ENCODE data around the gene LRRN4. TPM values are rescaled to one million over a fixed set of nuclear protein-coding genes. Genes with fewer than 3 reads are reported as not detected.

Gene LRRN4
- total RNA-seq, 1 experiment from 2014 or later: 0.57 TPM

GRCh38 chr20:5991623-5992441, 62.0 kb downstream of the LRRN4 start:
- ATAC-seq (no peak), DNase-seq (ENCODE audit: low read depth, low spot score) (no peak)
- in situ Hi-C loops (cut with HindIII; ENCODE audit: low pct_unique_long_range_greater_than_20kb, low sequenced_read_pairs) (no loop called here), intact Hi-C loops (cut with micrococcal nuclease; ENCODE audit: unreplicated experiment) (no loop called here)
- ChIA-PET POLR2A (no interaction called here), CTCF (no interaction called here)
- Histone ChIP-seq H3K27ac (ENCODE audit: low read length) (no peak overlapping the region), H3K9me3 (ENCODE audit: control insufficient read depth, insufficient read depth, low read depth, low read length) (no peaks in the 10 kb centered on the region), H3K4me3 (ENCODE audit: low read depth in 2 of 2, low read length in 2 of 2) (no peak overlapping the region), H3K4me1 (ENCODE audit: control insufficient read depth, insufficient read depth, low read length) (no peaks in the 10 kb centered on the region), H3K36me3 (ENCODE audit: control insufficient read depth, insufficient read depth, low read length) (peaks cover 43% of the 10 kb centered on the region), H3K27me3 (ENCODE audit: control insufficient read depth, insufficient read depth, low read length) (no peaks in the 10 kb centered on the region)
- TF ChIP-seq POLR2AphosphoS5 (IDR thresholded peaks at IDR 0.05; ENCODE audit: low read depth, low read length): no peak
- TF ChIP-seq SIN3A (IDR thresholded peaks at IDR 0.05; ENCODE audit: borderline replicate concordance, insufficient read depth, low read depth, low read length): no peak
- TF ChIP-seq TCF7L2 (IDR thresholded peaks at IDR 0.05; ENCODE audit: low read depth, low read length): no peak
- TF ChIP-seq, protein P1, sequence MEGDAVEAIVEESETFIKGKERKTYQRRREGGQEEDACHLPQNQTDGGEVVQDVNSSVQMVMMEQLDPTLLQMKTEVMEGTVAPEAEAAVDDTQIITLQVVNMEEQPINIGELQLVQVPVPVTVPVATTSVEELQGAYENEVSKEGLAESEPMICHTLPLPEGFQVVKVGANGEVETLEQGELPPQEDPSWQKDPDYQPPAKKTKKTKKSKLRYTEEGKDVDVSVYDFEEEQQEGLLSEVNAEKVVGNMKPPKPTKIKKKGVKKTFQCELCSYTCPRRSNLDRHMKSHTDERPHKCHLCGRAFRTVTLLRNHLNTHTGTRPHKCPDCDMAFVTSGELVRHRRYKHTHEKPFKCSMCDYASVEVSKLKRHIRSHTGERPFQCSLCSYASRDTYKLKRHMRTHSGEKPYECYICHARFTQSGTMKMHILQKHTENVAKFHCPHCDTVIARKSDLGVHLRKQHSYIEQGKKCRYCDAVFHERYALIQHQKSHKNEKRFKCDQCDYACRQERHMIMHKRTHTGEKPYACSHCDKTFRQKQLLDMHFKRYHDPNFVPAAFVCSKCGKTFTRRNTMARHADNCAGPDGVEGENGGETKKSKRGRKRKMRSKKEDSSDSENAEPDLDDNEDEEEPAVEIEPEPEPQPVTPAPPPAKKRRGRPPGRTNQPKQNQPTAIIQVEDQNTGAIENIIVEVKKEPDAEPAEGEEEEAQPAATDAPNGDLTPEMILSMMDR (IDR thresholded peaks at IDR 0.05): no peak
- no TSS peak for BruUV-seq (replicated peaks)

DNA sequence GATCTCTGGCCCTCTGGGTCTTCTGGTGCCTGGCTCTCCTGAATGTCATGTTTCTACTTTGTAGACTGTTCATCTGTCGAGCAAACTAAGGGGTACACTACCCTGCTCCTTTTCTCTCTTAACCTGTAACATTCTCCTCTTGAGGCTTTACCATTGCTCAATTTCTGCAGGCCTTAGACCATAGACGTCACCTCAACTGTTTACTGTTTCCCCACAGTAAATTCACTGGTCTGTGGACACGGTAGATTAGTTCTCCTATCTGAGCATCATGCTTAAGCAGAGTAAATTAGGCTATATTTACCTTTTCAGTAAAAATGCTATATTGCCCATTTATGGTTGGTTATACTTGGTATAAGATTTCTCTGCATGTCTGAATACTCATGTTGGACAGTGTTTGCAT, 62.9 kb downstream of the LRRN4 start:
- ChIA-PET POLR2A (no interaction called here), CTCF (no interaction called here)
- H3K4me3 ChIP-seq (ENCODE audit: low read depth in 2 of 2, low read length in 2 of 2): no peak overlapping the region
- no peaks in the 10 kb centered on the region for H3K9me3 ChIP-seq (ENCODE audit: control insufficient read depth, insufficient read depth, low read depth, low read length)
- peaks cover 40% of the 10 kb centered on the region for H3K36me3 ChIP-seq (ENCODE audit: control insufficient read depth, insufficient read depth, low read length)
- in situ Hi-C loops (cut with HindIII; ENCODE audit: low pct_unique_long_range_greater_than_20kb, low sequenced_read_pairs): no loop called here
- ATAC-seq (no peak), DNase-seq (ENCODE audit: low read depth, low spot score) (no peak)
- TF ChIP-seq, protein P1 (IDR thresholded peaks at IDR 0.05): no peak
- no peak for TF ChIP-seq TCF7L2 (IDR thresholded peaks at IDR 0.05; ENCODE audit: low read depth, low read length)
- TF ChIP-seq POLR2AphosphoS5 (IDR thresholded peaks at IDR 0.05; ENCODE audit: low read depth, low read length): no peak
- no peak for TF ChIP-seq SIN3A (IDR thresholded peaks at IDR 0.05; ENCODE audit: borderline replicate concordance, insufficient read depth, low read depth, low read length)
- TF ChIP-seq REST (IDR thresholded peaks at IDR 0.05; ENCODE audit: insufficient read depth in 1 of 2, low read depth in 2 of 2, low read length in 1 of 2): no peak
- BruUV-seq (replicated peaks): no TSS peak
- H3K27ac ChIP-seq (ENCODE audit: low read length): no peak overlapping the region
- no peaks in the 10 kb centered on the region for H3K27me3 ChIP-seq (ENCODE audit: control insufficient read depth, insufficient read depth, low read length)
- intact Hi-C loops (cut with micrococcal nuclease; ENCODE audit: unreplicated experiment): no loop called here
- no peaks in the 10 kb centered on the region for H3K4me1 ChIP-seq (ENCODE audit: control insufficient read depth, insufficient read depth, low read length)

Other genes with a start within 250 kb of the LRRN4 start
- gene CHGB, start 142.6 kb downstream of the LRRN4 start, total RNA-seq (2021; ENCODE audit: unreplicated experiment): 3.1 TPM
- 27.9 TPM for gene TRMT6, start 103.5 kb downstream of the LRRN4 start, total RNA-seq (2021; ENCODE audit: unreplicated experiment)
- 28.3 TPM for gene MCM8, start 103.4 kb downstream of the LRRN4 start, total RNA-seq (2021; ENCODE audit: unreplicated experiment)
- gene CRLS1, start 47.9 kb downstream of the LRRN4 start, total RNA-seq (2021; ENCODE audit: unreplicated experiment): 42.7 TPM
- 0.95 TPM for gene FERMT1, start 69.0 kb upstream of the LRRN4 start, total RNA-seq (2021; ENCODE audit: unreplicated experiment)

Measured in Panc1 (cell line).